ENCODE data around the gene MCM9. TPM values are rescaled to one million over a fixed set of nuclear protein-coding genes. Genes with fewer than 3 reads are reported as not detected.

The MCM9 gene
- 10 to 100 TPM; 22.6 to 25.4 (median 23.6) TPM for polyA plus RNA-seq (ENCODE audit: insufficient read length in 4 of 4)

- peak; percentile 69 to 83 (median 78) for DNase-seq (ENCODE audit: low read depth in 4 of 4, low spot score in 3 of 4)
Measured at GRCh38 chr6:118934461-118935330, at the start of gene MCM9. MCM9 (minus strand) TSS chr6:118935159; CDS start chr6:118931723, 3,436 bp downstream.

GRCh38 chr6:118984342-118984741 lies 49.4 kb upstream of the MCM9 start:
- DNase-seq (ENCODE audit: low read depth in 4 of 4, low spot score in 3 of 4), result no peak

GRCh38 chr6:118982575-118982911 lies 47.6 kb upstream of the MCM9 start:
- DNase-seq (ENCODE audit: low read depth in 4 of 4, low spot score in 3 of 4), result no peak

GRCh38 chr6:118981884-118982574 lies 47.1 kb upstream of the MCM9 start:
- DNase-seq (ENCODE audit: low read depth in 4 of 4, low spot score in 3 of 4), result no peak

GRCh38 chr6:118980063-118980462 lies 45.1 kb upstream of the MCM9 start:
- no peak for DNase-seq (ENCODE audit: low read depth in 4 of 4, low spot score in 3 of 4)

GRCh38 chr6:118974790-118975189 lies 39.8 kb upstream of the MCM9 start:
- no peak for DNase-seq (ENCODE audit: low read depth in 4 of 4, low spot score in 3 of 4)

GRCh38 chr6:118971682-118972081 lies 36.7 kb upstream of the MCM9 start:
- DNase-seq (ENCODE audit: low read depth in 4 of 4, low spot score in 3 of 4), result no peak

- no peak for DNase-seq (ENCODE audit: low read depth in 4 of 4, low spot score in 3 of 4)
Measured at GRCh38 chr6:118970866-118971265, 35.9 kb upstream of the MCM9 start.

GRCh38 chr6:118968416-118968815 lies 33.5 kb upstream of the MCM9 start:
- peak in 2 of 4 donors; percentile 5 to 10 for DNase-seq (ENCODE audit: low read depth in 4 of 4, low spot score in 3 of 4)

GRCh38 chr6:118967239-118967638 lies 32.3 kb upstream of the MCM9 start:
- no peak for DNase-seq (ENCODE audit: low read depth in 4 of 4, low spot score in 3 of 4)

GRCh38 chr6:118965843-118966370 lies 30.9 kb upstream of the MCM9 start:
- DNase-seq (ENCODE audit: low read depth in 4 of 4, low spot score in 3 of 4), result no peak

GRCh38 chr6:118965371-118965770 lies 30.4 kb upstream of the MCM9 start:
- no peak for DNase-seq (ENCODE audit: low read depth in 4 of 4, low spot score in 3 of 4)

GRCh38 chr6:118963003-118963402 lies 28.0 kb upstream of the MCM9 start:
- DNase-seq (ENCODE audit: low read depth in 4 of 4, low spot score in 3 of 4), result no peak

GRCh38 chr6:118959903-118960302 lies 24.9 kb upstream of the MCM9 start:
- DNase-seq (ENCODE audit: low read depth in 4 of 4, low spot score in 3 of 4), result no peak

- no peak for DNase-seq (ENCODE audit: low read depth in 4 of 4, low spot score in 3 of 4)
Measured at GRCh38 chr6:118953391-118953790, 18.4 kb upstream of the MCM9 start.

GRCh38 chr6:118952683-118953082 lies 17.7 kb upstream of the MCM9 start:
- DNase-seq (ENCODE audit: low read depth in 4 of 4, low spot score in 3 of 4), result no peak

GRCh38 chr6:118945217-118945616 lies 10.3 kb upstream of the MCM9 start:
- no peak for DNase-seq (ENCODE audit: low read depth in 4 of 4, low spot score in 3 of 4)

- no peak for DNase-seq (ENCODE audit: low read depth in 4 of 4, low spot score in 3 of 4)
Measured at GRCh38 chr6:118940770-118941169, 5.8 kb upstream of the MCM9 start.

- no peak for DNase-seq (ENCODE audit: low read depth in 4 of 4, low spot score in 3 of 4)
Measured at GRCh38 chr6:118939683-118940082, 4.7 kb upstream of the MCM9 start.

GRCh38 chr6:118935978-118936703 lies 1.2 kb upstream of the MCM9 start:
- no peak for DNase-seq (ENCODE audit: low read depth in 4 of 4, low spot score in 3 of 4)

GRCh38 chr6:118935331-118935668 lies 341 bp upstream of the MCM9 start:
- DNase-seq (ENCODE audit: low read depth in 4 of 4, low spot score in 3 of 4), result no peak
